IPS DF 6.9 (cell line): ENCODE measurements around the gene PKHD1.
"Not testable (repeated sequence)": the region's sequence is repeated elsewhere in the genome, so short reads cannot be mapped to it uniquely, and the experiment has no call there.

Experiments
- DNase-seq: peaks from one replicate; pipeline ENCODE4 v3.0.0-alpha.2; 2013; ENCODE audit warnings: low read depth, low spot score
- H3K27ac ChIP-seq: one replicate; pipeline ENCODE4 v1.5.1; 2013; ENCODE audit warnings: low read length, control low read depth
- H3K27me3 ChIP-seq: 2 replicates; pipeline ENCODE4 v1.6.1; 2013; ENCODE audit warnings: mild to moderate bottlenecking, low read length; ENCODE audit not compliant: control insufficient read depth, insufficient read depth
- H3K36me3 ChIP-seq: 2 replicates; pipeline ENCODE4 v1.6.1; 2013; ENCODE audit warnings: low read length; ENCODE audit not compliant: control insufficient read depth, insufficient read depth
- H3K4me1 ChIP-seq: 2 replicates; pipeline ENCODE4 v1.6.1; 2013; ENCODE audit warnings: low read length; ENCODE audit not compliant: control insufficient read depth, insufficient read depth
- H3K4me3 ChIP-seq: 2 replicates; pipeline ENCODE4 v1.5.1; 2013; ENCODE audit warnings: mild to moderate bottlenecking, low read length
- H3K9me3 ChIP-seq: 2 replicates; pipeline ENCODE4 v1.6.1; 2013; ENCODE audit warnings: low read length, inconsistent platforms; ENCODE audit not compliant: control insufficient read depth, insufficient read depth
- WGBS: extraction: QIAGEN DNeasy Blood & Tissue Kit; methylation state at CpG from one replicate; pipeline ENCODE4 v1.1.7; 2013; ENCODE audit warnings: mixed read lengths, missing lambda C conversion rate; ENCODE audit not compliant: insufficient read length, insufficient coverage; 5-methylcytosine and 5-hydroxymethylcytosine counted together

The PKHD1 gene

DNA sequence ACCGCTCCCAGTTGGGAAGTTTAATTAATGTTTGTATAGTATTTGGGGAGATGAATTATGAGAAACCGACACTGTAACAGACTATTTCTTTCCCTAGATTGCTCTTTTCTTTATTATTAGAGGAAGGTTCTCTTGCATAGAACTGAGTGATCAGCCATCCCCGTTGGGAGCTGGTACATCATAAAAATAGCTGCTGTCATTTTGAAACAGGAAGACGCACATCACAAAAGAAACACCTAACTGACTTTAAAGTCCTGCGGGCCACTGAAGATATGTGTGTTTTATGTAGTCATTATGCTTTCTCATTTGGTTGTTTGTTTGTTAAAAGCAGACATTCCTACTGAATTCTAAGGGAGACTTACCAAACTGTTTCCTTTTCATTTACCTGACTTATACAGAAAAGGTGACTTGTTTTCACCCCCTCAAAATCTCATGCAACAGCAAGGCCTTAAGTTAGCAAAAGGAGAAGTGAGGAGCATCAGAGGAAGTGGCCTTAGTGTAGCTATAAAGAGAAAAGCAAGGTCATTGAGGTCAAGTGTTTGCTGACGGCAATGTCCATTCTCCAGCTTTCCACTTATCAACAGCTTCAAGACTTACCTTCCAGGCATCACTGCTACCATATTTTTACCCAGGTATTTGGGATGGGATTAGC is 91.0 kb downstream of the PKHD1 start:
- Histone ChIP-seq H3K36me3 (no peaks in the 10 kb centered on the region), H3K4me1 (no peaks in the 10 kb centered on the region), H3K4me3 (no peak overlapping the region), H3K9me3 (no peaks in the 10 kb centered on the region), H3K27me3 (no peaks in the 10 kb centered on the region), H3K27ac (no peak overlapping the region)
- no peak for DNase-seq
- no CpG with 5 or more reads among the region's 6 CpGs for WGBS

DNA sequence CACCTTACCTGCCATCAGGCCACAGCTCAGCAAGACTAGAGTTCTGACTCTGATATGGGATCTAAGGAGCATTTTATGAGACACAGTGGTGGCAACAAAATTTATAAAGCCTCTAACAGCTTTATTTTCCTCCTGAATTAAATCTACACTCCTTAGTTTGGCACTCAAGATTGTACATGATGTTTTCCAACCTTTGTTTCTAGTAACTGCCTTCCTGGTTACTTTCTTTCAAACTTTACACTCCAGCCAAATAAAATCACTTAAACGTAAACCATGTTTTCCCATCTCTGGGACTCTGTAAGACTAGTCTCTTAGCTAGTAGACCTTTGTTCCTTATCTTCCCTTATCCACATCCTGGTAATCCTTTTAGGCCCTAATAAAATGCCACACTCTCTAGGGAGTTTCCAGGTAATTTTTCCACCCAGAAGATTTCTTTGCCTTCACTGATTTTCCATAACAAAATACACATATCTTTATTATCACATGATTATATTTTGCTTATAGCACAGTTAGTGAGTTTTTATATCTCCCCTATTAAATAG is 92.1 kb downstream of the PKHD1 start:
- Histone ChIP-seq H3K36me3 (no peaks in the 10 kb centered on the region), H3K27me3 (no peaks in the 10 kb centered on the region), H3K4me1 (no peaks in the 10 kb centered on the region), H3K9me3 (no peaks in the 10 kb centered on the region), H3K4me3 (no peak overlapping the region), H3K27ac (no peak overlapping the region)
- no CpG with 5 or more reads among the region's 1 CpG for WGBS
- no peak for DNase-seq

DNA sequence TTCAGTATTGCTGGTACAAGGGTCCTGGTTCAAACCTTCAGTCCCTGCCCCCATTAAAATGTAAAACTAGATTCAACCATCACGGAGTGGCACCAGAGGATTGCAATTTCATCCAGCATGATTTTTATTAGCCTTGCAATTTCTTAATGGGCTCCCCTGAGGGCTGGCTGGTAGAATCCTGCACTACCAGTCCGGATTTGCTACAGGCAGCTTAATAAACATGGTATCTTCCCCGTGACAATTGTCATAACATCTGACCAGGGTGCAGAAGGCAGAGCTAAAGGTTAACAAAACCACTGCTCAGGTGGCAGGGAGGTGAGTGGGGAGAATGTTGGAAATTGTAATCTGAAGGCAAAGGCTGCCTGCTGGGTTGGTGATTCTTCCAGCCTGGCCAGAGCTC is 94.5 kb downstream of the PKHD1 start:
- no peaks in the 10 kb centered on the region for H3K36me3 ChIP-seq
- no peaks in the 10 kb centered on the region for H3K27me3 ChIP-seq
- no CpG with 5 or more reads among the region's 3 CpGs for WGBS
- no peak overlapping the region for H3K4me3 ChIP-seq
- DNase-seq = no peak
- H3K27ac ChIP-seq = no peak overlapping the region
- H3K4me1 ChIP-seq = no peaks in the 10 kb centered on the region
- no peaks in the 10 kb centered on the region for H3K9me3 ChIP-seq

DNA sequence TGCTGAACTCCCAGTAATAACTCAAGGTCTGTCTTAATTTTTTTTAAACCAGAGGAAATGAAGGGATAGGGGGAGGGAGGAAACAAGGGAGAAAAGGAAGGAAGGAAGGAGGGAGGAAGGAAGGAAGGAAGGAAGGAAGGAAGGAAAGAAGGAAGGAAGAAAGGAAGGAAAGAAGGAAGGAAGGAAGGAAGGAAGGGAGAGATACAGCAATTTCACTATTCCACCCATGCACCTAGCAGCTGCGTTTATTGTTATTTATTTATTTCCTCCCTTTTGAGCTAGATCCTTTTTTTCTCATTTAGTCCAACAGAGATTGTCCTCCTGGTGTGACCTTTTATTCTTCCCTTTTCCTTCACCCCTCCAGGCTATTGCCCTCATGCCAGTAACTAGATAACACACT is 97.6 kb downstream of the PKHD1 start:
- Histone ChIP-seq H3K4me3 (no peak overlapping the region), H3K4me1 (no peaks in the 10 kb centered on the region), H3K27ac (no peak overlapping the region), H3K9me3 (no peaks in the 10 kb centered on the region), H3K27me3 (no peaks in the 10 kb centered on the region), H3K36me3 (no peaks in the 10 kb centered on the region)
- no peak for DNase-seq
- no CpG with 5 or more reads among the region's 1 CpG for WGBS

DNA sequence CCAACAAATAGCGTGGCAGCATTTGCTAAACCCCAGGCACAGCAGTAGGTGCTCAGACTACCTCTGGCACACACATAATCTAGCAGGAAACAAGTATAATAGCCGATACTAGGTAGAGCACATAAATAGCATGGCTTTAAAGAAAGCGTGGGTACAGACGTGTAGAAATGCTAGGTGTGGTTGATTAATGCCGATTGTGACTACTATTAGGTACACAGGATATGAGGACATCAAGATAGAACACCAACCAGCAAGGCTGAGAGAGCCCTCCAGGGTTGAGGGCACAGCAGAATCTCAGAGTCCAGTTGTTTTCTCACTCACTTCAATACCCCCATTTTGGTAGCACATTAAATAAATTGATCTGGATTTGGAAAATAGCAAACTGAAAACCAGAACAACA is 100.5 kb downstream of the PKHD1 start:
- H3K27ac ChIP-seq = no peak overlapping the region
- no peaks in the 10 kb centered on the region for H3K9me3 ChIP-seq
- WGBS = no CpG with 5 or more reads among the region's 5 CpGs
- no peaks in the 10 kb centered on the region for H3K27me3 ChIP-seq
- H3K36me3 ChIP-seq = no peaks in the 10 kb centered on the region
- H3K4me1 ChIP-seq = peaks cover 1% of the 10 kb centered on the region; the same call in 1 of the 2 replicates
- no peak for DNase-seq
- H3K4me3 ChIP-seq = no peak overlapping the region

DNA sequence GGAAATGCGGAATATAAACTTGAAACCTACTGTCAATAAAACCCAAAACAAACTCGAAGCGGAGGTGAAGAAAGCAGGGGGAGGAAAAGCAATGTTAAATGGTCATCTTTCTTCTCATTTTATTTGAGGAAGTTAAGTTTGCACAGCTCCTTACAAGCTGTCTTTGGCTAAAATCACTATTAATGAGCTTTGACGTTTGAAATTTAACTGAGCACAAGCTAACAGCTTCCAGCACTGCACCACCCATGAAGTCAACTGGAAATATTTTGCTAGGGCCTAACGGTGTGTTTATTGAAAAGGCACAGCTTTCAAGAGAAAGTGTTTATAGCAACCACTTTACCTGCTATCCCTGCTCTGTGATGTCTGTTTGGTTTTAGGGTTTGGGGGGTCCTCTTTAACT is 103.8 kb downstream of the PKHD1 start:
- no peak overlapping the region for H3K27ac ChIP-seq

DNA sequence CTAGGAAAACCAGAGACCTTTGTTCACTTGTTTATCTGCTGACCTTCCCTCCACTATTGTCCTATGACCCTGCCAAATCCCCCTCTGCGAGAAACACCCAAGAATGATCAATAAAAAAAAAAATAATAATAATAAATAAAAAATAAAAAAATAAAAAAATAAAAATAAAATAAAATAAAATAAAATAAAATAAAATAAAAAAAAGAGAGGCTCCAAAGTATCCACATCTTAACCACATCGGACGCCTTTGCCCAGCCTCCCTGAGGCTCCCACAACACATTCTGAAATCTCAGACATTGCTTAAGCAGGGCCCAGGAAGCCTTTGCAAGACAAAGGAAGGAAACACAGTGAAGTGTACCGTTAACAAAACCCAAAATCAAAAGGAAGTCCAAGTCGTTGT is 104.7 kb downstream of the PKHD1 start:
- H3K36me3 ChIP-seq, H3K4me3 ChIP-seq, H3K27ac ChIP-seq, DNase-seq, H3K9me3 ChIP-seq, H3K27me3 ChIP-seq, H3K4me1 ChIP-seq: not testable (repeated sequence)
- no CpG with 5 or more reads among the region's 5 CpGs for WGBS

More for the DNA sequence above, 103.8 kb downstream of the PKHD1 start:
- no peaks in the 10 kb centered on the region for H3K36me3 ChIP-seq
- DNase-seq = no peak
- H3K4me3 ChIP-seq = no peak overlapping the region
- H3K4me1 ChIP-seq = peaks cover 1% of the 10 kb centered on the region; the same call in 1 of the 2 replicates
- H3K27me3 ChIP-seq = no peaks in the 10 kb centered on the region
- no CpG with 5 or more reads among the region's 5 CpGs for WGBS
- no peaks in the 10 kb centered on the region for H3K9me3 ChIP-seq

DNA sequence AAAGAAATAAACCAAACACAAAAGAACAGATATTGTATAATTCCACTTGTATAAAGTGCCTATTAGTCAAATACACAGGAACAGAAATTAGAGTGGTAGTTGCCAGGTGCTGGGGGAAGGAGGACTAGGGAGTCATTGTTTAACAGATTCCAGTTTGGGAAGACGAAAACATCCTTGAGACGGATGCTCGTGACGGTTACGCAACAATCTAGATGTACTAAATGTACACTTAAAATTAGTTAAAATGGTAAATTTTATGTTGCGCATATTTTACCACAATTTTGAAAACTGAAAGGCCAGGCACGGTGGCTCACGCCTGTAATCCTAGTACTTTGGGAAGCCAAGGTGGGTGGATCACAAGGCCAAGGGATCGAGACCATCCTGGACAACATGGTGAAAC is 111.0 kb downstream of the PKHD1 start:
- no CpG with 5 or more reads among the region's 9 CpGs for WGBS
- no peaks in the 10 kb centered on the region for H3K27me3 ChIP-seq
- H3K4me1 ChIP-seq = no peaks in the 10 kb centered on the region
- DNase-seq = no peak
- H3K36me3 ChIP-seq = no peaks in the 10 kb centered on the region
- H3K4me3 ChIP-seq = no peak overlapping the region
- no peak overlapping the region for H3K27ac ChIP-seq
- no peaks in the 10 kb centered on the region for H3K9me3 ChIP-seq

DNA sequence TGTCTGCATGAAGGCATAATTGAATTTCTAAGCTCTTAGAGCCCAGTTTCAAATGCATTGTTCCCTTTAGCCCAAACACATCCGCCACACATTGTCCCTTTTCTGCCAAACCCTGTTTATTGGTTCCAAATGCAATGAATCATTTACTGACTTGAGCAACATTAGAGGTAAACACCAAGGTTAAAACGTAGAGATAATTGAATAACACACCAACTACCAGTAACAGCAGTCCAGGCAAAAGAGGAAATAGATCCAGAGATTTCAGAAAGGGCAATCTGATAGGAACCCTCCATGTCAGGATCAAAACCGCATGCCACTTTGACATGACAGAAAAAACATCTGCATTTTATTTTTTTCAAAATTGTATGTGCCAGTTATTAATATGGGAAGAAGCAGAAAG is 114.8 kb downstream of the PKHD1 start:
- no peaks in the 10 kb centered on the region for H3K27me3 ChIP-seq
- H3K4me1 ChIP-seq = no peaks in the 10 kb centered on the region
- WGBS = no CpG with 5 or more reads among the region's 3 CpGs
- DNase-seq = no peak
- no peaks in the 10 kb centered on the region for H3K9me3 ChIP-seq
- H3K36me3 ChIP-seq = no peaks in the 10 kb centered on the region
- no peak overlapping the region for H3K4me3 ChIP-seq
- no peak overlapping the region for H3K27ac ChIP-seq

DNA sequence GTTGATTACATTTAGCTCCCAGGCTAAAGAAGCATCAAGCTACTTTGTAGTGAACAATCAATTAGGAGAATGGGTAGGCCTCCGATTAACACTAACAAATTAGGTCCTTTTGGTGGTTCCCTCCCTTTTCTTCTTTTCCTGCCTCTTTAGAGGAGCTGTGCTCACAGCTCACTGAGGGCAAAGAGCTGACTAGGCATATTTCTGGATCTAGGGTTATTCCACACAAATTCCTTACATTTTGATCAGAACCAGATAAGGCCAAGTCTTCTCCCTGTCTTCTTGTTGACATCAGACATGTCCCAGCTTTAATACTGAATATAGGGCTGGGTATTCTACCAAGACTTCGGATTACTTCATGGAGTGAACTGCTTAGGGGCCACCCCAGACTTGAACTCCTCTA is 119.1 kb downstream of the PKHD1 start:
- no peak for DNase-seq
- H3K27me3 ChIP-seq = no peaks in the 10 kb centered on the region
- no CpG with 5 or more reads among the region's 2 CpGs for WGBS
- no peak overlapping the region for H3K4me3 ChIP-seq
- H3K27ac ChIP-seq = no peak overlapping the region
- H3K9me3 ChIP-seq = no peaks in the 10 kb centered on the region
- H3K4me1 ChIP-seq = no peaks in the 10 kb centered on the region
- H3K36me3 ChIP-seq = no peaks in the 10 kb centered on the region

DNA sequence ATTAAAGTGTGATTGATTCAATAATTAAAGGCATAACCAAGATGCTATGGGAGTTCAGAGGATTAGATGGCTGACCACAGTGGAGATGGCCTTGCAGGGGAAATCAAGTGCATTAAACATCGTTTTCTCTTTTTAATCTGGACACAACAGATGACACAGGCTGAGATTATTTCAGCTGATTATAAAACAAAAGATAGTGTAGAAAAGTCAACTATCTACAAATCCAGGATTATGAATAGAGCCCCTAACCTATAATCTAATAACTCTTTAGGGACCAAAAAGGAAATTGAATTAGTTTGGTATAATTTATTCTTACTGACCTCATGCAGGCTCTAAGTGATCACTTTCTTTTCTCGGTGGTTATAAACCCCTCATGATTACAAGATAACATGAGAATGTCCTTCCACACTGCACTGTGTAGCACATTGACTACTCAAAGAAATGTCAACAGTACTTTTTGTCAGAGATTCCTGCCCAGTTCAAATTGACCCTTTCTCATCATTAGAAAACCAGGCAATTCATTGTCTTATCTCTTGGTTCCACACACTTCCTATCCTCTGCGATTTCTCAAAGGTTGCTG is 122.1 kb downstream of the PKHD1 start:
- H3K9me3 ChIP-seq = no peaks in the 10 kb centered on the region

More for the DNA sequence above, 122.1 kb downstream of the PKHD1 start:
- H3K27ac ChIP-seq = no peak overlapping the region
- no CpG with 5 or more reads among the region's 3 CpGs for WGBS
- H3K4me1 ChIP-seq = no peaks in the 10 kb centered on the region
- no peaks in the 10 kb centered on the region for H3K27me3 ChIP-seq
- no peaks in the 10 kb centered on the region for H3K36me3 ChIP-seq
- DNase-seq = no peak
- no peak overlapping the region for H3K4me3 ChIP-seq
